Panc1 (cell line): Measurements from ENCODE around the gene AGBL1. TPM values are rescaled to one million over a fixed set of nuclear protein-coding genes. Genes with fewer than 3 reads are reported as not detected.
"Not testable (repeated sequence)": the region's sequence is repeated elsewhere in the genome, so short reads cannot be mapped to it uniquely, and the experiment has no call there.

Experiments used
- ATAC-seq: fragments of 200-7000 bp; cut with Tn5 transposase; 2 replicates; pipeline ENCODE4 v1.9.1; 2020; ENCODE audit warnings: mild to moderate bottlenecking, moderate library complexity
- BruUV-seq: library from RNA; stranded (reverse); fragments of 400-500 nt; replicated peaks from 2 replicates; lab custom pipeline; 2021; lab: Mats Ljungman, UMichigan
- CTCF ChIA-PET: fragments of 300-600 bp; sonication (Branson Sonifier 250); formaldehyde crosslinking; loops from one replicate; lab custom pipeline; 2022; ENCODE audit warnings: antibody characterized with exemption; lab: Charles Lee
- POLR2A ChIA-PET: fragments of 300-600 bp; sonication (Branson Sonifier 250); formaldehyde crosslinking; loops from one replicate; lab custom pipeline; 2022; ENCODE audit warnings: antibody characterized with exemption; lab: Charles Lee
- DNase-seq: peaks from one replicate; pipeline ENCODE4 v3.0.0-alpha.2; 2010; ENCODE audit warnings: low read depth, low spot score
- H3K27ac ChIP-seq: 2 replicates; pipeline ENCODE4 v1.5.1; 2011; ENCODE audit warnings: mild to moderate bottlenecking, low read length, inconsistent platforms
- H3K27me3 ChIP-seq: fragments of 200-500 bp; sonication (Bioruptor generic); 2 replicates; pipeline ENCODE4 v1.6.0; 2014; ENCODE audit warnings: low read length, inconsistent platforms; ENCODE audit not compliant: control insufficient read depth, insufficient read depth
- H3K36me3 ChIP-seq: fragments of 200-500 bp; sonication (Bioruptor generic); 2 replicates; pipeline ENCODE4 v1.5.1; 2014; ENCODE audit warnings: inconsistent platforms, mild to moderate bottlenecking, low read length, moderate library complexity; ENCODE audit not compliant: control insufficient read depth, insufficient read depth
- H3K4me1 ChIP-seq: 2 replicates; pipeline ENCODE4 v1.5.1; 2011; ENCODE audit warnings: inconsistent platforms, mild to moderate bottlenecking, low read length, moderate library complexity; ENCODE audit not compliant: control insufficient read depth, insufficient read depth
- H3K4me3 ChIP-seq, 2 experiments: 2 replicates each; pipeline ENCODE4 v1.5.1; 2011 to 2012; ENCODE audit warnings: low read depth in 2 of 2, low read length in 2 of 2, mild to moderate bottlenecking in 2 of 2, inconsistent platforms in 1 of 2, moderate library complexity in 1 of 2
- H3K9me3 ChIP-seq: fragments of 200-500 bp; sonication (Bioruptor generic); 2 replicates; pipeline ENCODE4 v1.5.1; 2014; ENCODE audit warnings: low read depth, mild to moderate bottlenecking, inconsistent platforms, low read length, moderate library complexity; ENCODE audit not compliant: control insufficient read depth, insufficient read depth
- POLR2AphosphoS5 ChIP-seq: IDR thresholded peaks from 2 replicates; pipeline ENCODE4 v1.6.1; 2012; ENCODE audit warnings: mild to moderate bottlenecking, low read depth, low read length, moderate library complexity
- SIN3A ChIP-seq: IDR thresholded peaks from 2 replicates; pipeline ENCODE4 v1.6.1; 2012; ENCODE audit warnings: low read depth, mild to moderate bottlenecking, low read length, moderate library complexity, borderline replicate concordance; ENCODE audit not compliant: insufficient read depth
- TCF7L2 ChIP-seq: IDR thresholded peaks from 2 replicates; pipeline ENCODE4 v1.6.1; 2011; ENCODE audit warnings: mild to moderate bottlenecking, low read depth, low read length, inconsistent platforms
- in situ Hi-C: cut with HindIII; loops from 2 replicates; pipeline ENCODE4 v1.10.0; 2016; ENCODE audit warnings: low sequenced_read_pairs, low pct_unique_long_range_greater_than_20kb
- intact Hi-C: fragments of 100-400 bp; cut with micrococcal nuclease; formaldehyde crosslinking; loops from one replicate; pipeline ENCODE4 v1.10.0; 2022; ENCODE audit not compliant: unreplicated experiment
- total RNA-seq: library from RNA; stranded (reverse); gene quantifications from one replicate; pipeline ENCODE4 v1.2.1, GENCODE V29; 2021; ENCODE audit not compliant: unreplicated experiment
- TF ChIP-seq, protein P1 (sequence below), 2 experiments: IDR thresholded peaks; 2 replicates each; pipeline ENCODE4 v1.6.1; 2011 to 2012; ENCODE audit warnings: low read depth in 2 of 2, control low read depth in 1 of 2, low read length in 1 of 2, mild to moderate bottlenecking in 1 of 2, moderate library complexity in 1 of 2; ENCODE audit not compliant: insufficient read depth in 1 of 2
- TF ChIP-seq, protein P2 (sequence below): fragments of 450-650 bp; IDR thresholded peaks from 2 replicates; pipeline ENCODE4 v1.5.1; 2017; ENCODE audit warnings: mild to moderate bottlenecking

Gene AGBL1
- total RNA-seq, 1 experiment from 2014 or later: not detected

DNA sequence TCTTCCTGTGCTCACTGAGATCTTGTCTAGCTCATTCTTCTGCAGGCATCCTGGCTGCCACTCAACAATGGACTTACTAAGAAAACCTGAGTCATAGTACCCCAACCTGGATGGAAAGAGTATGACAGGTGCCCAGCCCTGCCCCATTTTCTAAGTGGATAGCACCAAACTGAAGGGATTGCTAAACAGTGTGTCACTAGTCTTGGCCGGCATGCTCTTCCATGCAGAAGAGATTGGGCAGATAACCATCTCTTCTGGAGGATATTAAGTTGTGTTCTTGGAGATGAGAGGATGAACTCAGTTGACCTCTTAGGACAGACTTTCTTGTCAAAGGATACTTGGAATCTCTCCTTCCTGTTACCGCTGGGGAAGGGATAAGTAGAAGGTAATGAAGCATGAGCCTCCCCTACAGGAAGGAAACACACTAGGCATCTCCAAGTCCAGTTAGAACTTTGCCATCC is 797.5 kb downstream of the AGBL1 start:
- Histone ChIP-seq H3K27me3 (no peaks in the 10 kb centered on the region), H3K4me1 (no peaks in the 10 kb centered on the region), H3K36me3 (no peaks in the 10 kb centered on the region), H3K27ac (no peak overlapping the region), H3K9me3 (no peaks in the 10 kb centered on the region), H3K4me3 (no peak overlapping the region)
- no TSS peak for BruUV-seq
- in situ Hi-C loops: no loop called here
- TF ChIP-seq, protein P1, sequence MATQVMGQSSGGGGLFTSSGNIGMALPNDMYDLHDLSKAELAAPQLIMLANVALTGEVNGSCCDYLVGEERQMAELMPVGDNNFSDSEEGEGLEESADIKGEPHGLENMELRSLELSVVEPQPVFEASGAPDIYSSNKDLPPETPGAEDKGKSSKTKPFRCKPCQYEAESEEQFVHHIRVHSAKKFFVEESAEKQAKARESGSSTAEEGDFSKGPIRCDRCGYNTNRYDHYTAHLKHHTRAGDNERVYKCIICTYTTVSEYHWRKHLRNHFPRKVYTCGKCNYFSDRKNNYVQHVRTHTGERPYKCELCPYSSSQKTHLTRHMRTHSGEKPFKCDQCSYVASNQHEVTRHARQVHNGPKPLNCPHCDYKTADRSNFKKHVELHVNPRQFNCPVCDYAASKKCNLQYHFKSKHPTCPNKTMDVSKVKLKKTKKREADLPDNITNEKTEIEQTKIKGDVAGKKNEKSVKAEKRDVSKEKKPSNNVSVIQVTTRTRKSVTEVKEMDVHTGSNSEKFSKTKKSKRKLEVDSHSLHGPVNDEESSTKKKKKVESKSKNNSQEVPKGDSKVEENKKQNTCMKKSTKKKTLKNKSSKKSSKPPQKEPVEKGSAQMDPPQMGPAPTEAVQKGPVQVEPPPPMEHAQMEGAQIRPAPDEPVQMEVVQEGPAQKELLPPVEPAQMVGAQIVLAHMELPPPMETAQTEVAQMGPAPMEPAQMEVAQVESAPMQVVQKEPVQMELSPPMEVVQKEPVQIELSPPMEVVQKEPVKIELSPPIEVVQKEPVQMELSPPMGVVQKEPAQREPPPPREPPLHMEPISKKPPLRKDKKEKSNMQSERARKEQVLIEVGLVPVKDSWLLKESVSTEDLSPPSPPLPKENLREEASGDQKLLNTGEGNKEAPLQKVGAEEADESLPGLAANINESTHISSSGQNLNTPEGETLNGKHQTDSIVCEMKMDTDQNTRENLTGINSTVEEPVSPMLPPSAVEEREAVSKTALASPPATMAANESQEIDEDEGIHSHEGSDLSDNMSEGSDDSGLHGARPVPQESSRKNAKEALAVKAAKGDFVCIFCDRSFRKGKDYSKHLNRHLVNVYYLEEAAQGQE (IDR thresholded peaks at IDR 0.05; ENCODE audit: insufficient read depth in 1 of 2, low read depth in 2 of 2, low read length in 1 of 2): no peak
- TF ChIP-seq, protein P2, sequence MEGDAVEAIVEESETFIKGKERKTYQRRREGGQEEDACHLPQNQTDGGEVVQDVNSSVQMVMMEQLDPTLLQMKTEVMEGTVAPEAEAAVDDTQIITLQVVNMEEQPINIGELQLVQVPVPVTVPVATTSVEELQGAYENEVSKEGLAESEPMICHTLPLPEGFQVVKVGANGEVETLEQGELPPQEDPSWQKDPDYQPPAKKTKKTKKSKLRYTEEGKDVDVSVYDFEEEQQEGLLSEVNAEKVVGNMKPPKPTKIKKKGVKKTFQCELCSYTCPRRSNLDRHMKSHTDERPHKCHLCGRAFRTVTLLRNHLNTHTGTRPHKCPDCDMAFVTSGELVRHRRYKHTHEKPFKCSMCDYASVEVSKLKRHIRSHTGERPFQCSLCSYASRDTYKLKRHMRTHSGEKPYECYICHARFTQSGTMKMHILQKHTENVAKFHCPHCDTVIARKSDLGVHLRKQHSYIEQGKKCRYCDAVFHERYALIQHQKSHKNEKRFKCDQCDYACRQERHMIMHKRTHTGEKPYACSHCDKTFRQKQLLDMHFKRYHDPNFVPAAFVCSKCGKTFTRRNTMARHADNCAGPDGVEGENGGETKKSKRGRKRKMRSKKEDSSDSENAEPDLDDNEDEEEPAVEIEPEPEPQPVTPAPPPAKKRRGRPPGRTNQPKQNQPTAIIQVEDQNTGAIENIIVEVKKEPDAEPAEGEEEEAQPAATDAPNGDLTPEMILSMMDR: no peak
- TF ChIP-seq TCF7L2 (no peak), POLR2AphosphoS5 (no peak), SIN3A (no peak)
- DNase-seq (no peak), ATAC-seq (no peak)
- intact Hi-C loops: no loop called here
- ChIA-PET CTCF (no interaction called here), POLR2A (no interaction called here)

DNA sequence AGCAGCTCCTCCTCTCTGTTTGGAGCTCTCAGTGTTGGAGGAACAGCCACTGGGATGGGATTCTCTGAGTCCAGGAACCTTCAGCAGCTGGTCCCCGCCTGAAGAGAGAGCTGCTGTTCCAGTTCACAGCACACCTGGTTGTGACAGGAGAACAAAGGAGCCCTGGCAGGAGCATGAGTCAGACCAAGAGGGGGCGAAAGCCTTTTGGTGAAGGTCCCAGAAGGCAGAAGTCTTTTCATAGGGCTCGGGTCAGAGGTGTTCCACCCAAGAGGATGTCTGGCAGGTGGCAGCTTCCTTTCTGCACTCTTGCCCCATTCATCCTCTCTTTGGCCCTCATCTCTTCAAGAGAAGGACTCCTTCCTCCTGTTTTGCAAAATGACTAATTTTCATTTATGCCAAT is 799.2 kb downstream of the AGBL1 start:
- ATAC-seq, H3K27me3 ChIP-seq, in situ Hi-C loops, H3K9me3 ChIP-seq, BruUV-seq, DNase-seq, CTCF ChIA-PET, H3K27ac ChIP-seq, POLR2A ChIA-PET, H3K4me3 ChIP-seq, H3K36me3 ChIP-seq, H3K4me1 ChIP-seq, intact Hi-C loops: not testable (repeated sequence)

DNA sequence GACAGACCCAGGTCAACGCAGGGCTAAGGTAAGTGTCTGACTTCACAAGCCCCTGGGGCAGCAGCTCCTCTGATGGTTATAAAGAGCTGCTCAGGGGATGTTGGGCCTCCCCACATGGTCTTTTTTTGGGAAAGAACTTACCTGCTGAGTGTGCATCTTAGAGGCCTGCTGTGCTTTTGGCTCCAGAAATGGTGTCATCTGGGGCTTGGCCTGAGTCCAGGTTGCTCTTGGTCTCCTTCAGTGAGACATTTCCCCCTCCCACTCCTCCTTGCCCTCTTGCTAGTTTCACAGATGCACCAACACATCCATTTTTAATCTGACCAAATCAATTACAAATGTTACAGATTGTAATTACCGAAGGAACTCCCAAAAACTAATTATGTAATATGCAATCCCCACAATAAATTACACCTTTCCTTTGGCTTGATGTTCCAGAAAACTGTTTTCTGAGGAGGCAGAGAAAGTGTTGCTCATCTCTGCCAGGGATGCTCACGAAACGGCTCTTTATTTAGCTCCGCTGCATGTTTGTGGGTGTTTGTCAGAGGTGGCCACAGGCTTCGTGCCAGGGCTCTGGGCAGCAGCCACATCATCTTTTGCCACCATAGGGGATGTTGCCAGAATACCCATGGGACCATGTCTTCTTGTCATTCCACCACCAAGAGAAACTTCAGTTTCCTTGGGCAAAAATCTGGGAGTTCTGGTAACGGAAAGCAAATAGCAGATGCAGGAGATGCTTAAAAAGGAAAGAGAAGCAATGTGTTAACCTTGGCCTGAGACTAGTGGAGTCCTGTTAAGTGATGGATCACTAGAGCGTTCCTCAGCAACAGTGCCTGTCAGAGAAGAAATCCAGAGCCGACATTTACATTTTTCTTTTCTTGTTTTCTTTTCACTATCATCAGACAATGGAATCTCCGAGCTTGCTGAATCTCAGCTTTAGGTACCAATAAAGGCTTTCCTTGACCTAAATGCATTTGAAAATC is 799.9 kb downstream of the AGBL1 start:
- no peak overlapping the region for H3K27ac ChIP-seq
- no peaks in the 10 kb centered on the region for H3K36me3 ChIP-seq
- H3K27me3 ChIP-seq: no peaks in the 10 kb centered on the region
- ChIA-PET POLR2A (no interaction called here), CTCF (no interaction called here)
- intact Hi-C loops (no loop called here), in situ Hi-C loops (no loop called here)
- no TSS peak for BruUV-seq
- H3K4me3 ChIP-seq: no peak overlapping the region
- ATAC-seq (no peak), DNase-seq (no peak)
- H3K9me3 ChIP-seq: no peaks in the 10 kb centered on the region
- TF ChIP-seq, protein P2: no peak
- TF ChIP-seq TCF7L2 (no peak), SIN3A (no peak), POLR2AphosphoS5 (no peak)
- TF ChIP-seq, protein P1 (IDR thresholded peaks at IDR 0.05; ENCODE audit: insufficient read depth in 1 of 2, low read depth in 2 of 2, low read length in 1 of 2): no peak
- no peaks in the 10 kb centered on the region for H3K4me1 ChIP-seq
